Activated naive CD4-positive, alpha-beta T cell treated with anti-CD3 and anti-CD28 coated beads, Interleukin-2, amount 50 U/mL, for 16 hours (primary cell): ENCODE measurements around the gene C1orf74.
"Not testable (repeated sequence)": the region's sequence is repeated elsewhere in the genome, so short reads cannot be mapped to it uniquely, and the experiment has no call there.

Experiments used
- DNase-seq: peaks from one replicate; pipeline ENCODE4 v3.0.0-alpha.2; 2020

The C1orf74 gene

DNA sequence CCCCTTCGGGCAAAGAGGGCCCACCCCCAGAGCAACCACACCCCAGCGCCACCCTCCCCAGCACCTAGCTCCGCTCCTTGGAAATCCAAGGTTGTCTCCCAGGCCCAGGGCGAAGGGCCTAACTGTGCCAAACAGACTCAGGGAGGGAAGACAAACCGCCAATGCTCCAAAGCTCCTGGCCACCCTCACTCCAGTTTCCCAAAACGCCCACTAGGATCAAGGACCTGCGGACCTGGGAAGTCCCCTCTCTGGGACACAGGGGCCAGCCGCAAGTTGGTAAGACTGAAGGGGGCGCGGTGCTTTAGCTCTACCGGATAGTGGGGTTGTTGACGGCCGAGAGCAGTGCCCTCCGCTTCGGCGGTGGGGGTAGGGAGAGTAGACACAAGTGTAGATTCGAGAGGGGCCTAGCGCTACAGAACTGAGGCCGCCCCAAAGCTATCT is 21.0 kb upstream of the C1orf74 start:
- no peak for DNase-seq

DNA sequence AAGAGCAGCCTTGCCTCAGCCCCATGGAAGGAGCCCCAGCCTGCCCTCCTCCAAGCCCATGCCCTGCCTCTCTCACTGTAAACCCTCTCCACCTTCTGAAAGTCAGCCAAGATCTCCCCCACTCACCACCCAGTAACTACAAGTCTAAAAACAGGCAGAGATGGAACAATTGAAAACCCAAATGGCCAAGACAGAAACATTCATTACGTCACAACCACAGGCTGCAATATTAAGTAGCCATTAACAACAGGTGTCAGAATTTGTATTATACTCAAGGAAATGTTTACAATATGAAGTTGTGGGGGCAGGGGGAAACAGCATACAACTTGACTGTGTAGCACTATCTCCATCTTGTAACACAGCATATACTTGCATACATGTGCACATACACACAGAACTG is 19.2 kb upstream of the C1orf74 start:
- no peak for DNase-seq

DNA sequence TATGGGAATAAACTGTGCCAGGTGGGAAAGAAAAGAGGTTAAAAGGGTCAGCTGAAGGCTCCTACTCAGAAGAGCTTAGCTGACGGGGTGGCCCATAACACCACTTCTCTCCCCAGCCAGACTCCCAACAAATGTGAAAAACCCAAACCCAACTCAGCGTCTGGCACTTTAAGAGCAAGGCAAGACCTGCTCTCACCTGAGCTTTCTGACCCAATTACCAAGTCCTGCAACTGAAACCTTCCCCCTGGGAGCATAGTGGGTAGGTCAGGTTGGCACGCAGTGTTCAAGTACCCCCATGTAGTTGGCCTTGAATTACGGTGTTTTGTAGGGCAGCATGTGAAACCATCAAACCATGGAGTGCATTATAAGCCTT is 18.4 kb upstream of the C1orf74 start:
- no peak for DNase-seq

DNA sequence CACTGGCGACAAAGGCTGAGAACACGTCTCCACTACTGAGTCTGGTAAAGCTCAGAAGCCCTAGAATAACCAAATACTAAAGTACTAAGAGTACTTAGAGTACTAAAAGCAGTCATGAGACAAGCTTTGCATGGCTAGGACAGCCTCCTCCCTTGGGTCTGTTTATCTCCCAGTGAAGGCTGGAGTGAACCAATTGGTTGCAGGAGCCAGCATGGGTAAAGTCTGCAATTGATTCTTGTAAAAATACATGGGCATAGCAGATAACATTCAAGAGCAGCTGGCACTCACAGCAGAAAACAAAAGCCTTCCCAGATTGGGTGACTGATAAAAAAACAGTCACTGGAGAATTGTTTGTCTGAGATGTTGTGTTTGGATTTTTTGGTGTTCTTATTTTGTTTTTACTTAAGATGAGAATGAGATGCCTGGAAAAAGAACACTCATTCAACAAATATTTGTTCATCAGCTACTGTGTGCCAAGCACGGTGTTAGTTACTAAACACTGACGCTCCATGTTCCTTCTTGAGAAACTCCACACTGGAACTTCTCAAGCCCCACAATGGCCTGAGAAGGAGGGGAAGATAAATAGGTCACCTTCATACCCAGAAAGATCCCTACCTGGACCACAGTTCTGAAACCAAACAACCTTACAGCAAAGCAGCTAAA is 17.9 kb upstream of the C1orf74 start:
- DNase-seq = no peak

DNA sequence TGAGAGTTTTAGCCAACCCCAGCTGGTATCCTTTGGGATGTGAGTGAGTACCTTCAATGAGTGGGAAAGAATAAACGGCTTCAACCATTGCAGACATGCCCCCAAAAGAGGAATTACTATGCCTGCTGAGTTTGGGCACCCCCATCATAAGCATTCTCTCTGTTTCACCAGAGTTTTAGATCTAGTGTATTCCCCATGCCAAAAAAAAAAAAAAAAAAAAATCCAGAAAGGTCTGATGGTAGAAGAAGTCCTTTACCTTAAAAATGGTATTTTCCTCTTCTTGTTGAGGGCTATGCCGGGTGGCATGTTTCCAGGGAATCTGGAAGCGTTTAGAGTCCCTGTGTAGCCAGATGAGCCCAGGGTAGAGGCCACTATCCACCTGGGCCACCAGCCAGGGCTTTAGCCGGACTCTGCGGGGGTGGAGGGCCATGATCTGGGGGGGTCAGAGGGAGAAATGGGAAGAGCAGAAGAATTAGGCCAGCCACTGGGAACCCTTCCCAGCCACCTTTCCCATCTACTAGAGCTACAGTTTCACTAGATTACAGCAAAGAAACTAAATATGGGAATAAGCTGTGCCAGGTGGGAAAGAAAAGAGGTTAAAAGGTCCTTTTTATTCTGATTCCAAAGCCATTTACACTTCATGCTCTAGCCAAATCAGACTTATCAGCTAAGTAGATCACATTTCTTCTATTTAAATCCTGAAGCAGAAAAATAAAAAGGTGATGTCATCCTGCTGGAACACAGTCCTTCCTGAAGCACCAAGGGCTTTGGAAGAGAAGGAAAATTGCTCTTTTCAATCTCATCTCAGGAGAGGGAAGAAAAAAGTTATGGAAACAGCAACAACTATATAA is 16.9 kb upstream of the C1orf74 start:
- no peak for DNase-seq

DNA sequence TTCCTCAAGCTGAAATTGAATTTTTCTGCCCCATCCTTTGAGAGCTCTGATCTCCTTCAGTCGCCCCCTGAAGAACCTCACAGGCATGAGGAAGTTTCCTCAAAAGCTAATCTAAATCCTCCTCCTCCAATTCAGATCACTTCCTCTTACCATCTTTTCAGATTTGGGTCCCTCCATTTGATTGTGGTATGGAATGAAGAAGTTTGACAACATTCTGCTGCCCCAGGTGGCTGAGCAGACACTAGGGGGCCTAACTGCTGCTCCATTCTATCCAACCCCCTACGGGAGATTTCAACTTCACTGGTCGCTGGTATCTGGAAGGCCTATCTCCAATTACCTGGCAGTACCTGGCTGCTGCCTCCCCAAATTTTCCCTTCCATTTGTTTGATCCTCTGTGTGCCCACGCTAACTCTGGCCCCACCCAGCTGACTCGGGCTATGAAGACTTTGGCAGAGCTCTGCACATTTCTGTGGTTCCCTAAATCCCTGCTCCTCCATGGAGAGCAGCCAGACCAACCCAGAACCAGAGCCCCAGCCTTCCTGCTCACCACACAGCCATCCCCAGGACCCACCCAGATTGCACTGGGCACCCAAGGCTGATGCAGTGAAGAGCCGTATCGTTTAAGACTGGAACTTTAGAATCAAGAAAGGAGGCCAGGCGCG is 13.8 kb upstream of the C1orf74 start:
- DNase-seq = no peak

DNA sequence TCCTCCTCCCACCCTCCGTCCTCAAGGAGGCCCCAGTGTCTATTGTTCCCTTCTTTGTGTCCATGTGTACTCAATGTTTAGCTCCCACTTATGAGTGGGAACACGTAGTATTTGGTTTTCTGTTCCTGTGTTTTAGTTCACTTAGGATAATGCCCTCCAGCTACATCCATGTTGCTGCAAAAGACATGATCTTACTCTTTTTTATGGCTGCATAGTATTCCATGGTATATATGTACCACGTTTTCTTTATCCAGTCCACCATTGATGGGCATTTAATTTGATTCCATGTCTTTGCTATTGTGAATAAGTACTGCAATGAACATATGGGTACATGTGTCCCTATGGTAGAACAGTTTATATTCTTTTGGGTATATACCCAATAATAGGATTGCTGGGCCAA is 9.4 kb upstream of the C1orf74 start:
- DNase-seq = not testable (repeated sequence)

DNA sequence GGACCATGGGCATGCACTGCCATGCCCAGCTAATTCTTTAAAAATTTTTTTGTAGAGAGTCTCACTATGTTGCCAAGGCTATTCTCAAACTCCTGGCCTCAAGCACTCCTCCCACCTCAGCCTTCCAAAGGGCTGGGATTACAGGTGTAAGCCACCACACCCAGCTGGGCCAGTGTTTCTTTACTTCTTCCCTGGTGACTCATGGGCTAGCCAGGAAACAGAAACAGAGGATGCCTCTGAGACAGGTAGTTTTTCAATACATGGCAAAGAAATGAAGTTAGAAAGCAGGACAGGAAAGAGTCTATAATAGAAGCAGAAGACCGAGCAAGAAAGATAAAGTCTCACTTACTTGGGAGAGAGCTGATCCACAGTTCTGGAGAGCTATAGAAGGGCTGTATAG is 7.6 kb upstream of the C1orf74 start:
- DNase-seq = no peak

DNA sequence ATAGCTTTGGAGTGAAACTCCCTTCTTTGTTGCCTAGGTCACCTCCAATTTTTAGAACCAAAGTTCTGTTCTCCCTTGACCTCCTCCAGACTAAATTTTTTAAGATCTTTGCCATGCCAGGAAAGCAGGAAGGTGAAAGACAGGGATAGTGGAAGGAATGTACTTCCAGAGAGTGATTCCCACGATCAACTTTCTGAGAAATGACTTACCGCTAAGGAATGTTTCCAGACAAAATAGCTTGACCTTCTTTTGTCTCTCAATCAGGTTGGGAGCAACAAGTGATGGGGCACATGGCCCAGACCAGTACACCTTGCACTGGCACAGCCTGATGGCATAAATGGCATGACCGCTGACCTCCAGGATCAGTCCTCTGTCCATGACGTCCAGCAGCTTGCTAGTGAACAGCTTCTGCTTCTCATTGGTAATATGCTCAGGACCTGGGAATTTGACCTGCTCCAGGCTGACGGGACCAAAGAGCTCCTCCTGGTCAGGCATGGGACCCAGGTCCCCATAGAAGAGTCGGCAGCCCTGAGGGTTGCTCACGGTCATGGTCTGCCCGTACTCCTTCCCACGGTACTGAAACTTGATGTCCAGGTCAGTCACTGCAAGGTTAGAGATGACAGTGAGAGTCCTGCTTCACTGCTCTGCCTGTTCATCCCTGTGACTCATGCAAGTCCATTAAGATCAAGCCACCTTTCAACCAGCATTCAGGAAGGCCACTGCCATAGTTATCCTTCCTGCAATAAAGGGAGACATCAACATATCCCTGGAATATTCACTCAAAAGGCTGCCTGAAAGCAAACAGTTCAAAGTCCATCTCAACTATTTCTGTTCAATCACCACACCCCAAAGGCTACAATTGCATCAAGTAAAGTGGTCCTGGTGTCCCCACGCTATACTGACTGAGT is 6.2 kb upstream of the C1orf74 start:
- no peak for DNase-seq

DNA sequence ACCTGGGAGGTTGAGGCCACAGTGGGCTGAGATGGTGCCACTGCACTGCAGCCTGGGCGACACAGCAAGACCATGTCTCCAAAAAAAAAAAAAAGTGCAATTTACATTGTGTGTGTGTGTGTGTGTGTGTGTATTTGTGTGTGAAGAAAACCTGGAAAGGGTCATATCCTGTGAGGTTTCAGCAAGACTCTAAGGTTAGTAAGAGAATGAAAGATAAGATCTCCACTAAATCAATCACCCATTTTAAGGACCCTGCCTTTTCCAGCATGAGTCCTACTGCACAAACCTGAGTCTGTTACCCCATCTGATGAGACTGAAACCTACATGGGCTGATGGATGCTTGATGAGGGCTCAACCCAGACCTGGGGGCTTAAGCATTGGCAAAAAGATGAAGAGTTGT is 4.9 kb upstream of the C1orf74 start:
- DNase-seq = no peak

DNA sequence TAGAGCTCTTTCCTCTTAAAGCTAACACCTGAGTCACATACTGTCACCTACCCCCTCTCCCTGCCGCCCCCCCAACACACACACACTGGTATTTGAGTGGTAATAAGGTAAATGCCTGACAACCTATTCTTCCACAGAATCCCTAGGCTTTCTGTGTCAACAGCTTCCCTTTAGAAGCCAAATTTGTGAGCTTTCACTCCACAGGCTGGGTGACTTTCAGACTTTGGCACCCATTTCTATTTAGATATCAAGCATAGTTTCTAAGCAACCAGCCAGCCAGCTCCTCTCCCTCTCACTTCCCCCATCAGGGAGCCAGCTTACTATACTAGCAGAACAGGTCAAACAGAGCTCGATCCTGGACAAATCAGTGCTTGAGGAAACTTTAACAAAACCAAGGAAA is 3.2 kb upstream of the C1orf74 start:
- DNase-seq = no peak

DNA sequence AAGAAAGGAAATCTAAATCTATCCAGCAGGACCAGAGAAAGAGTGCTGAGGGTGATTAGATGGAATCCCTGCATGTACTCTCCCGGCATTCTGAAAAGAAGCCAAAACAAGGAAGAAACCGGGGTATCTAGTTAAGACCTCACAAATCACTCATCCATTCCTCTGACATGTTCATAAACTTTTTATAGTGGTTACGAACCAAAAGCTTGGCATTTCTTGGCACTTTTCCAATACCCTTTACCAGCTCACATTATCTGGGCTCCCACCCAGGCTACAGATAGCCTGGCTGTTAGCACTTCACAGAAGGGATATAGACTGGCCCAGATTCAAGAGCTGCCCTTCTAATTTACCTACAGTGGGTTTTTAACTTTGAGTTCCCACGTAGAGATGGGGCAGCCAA is 1.8 kb upstream of the C1orf74 start:
- no peak for DNase-seq

DNA sequence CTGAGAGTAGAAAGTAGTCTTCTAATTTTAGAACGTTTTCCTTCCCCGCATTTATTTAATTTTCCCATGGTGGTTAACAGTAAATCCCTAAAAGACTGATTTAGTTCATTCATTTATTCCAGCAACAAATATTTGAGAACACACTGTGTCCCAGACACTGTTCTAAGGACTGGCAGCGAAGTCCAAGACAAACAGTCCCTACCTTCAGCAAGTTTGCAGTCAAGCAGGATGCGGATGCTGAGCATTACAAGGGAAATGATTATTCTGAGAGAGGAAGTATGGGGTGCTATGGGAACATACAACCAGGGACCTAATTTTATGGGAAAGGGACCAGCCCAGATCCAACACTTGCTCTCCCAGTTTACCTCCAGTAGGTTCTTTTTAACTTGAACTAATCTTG is 1.2 kb upstream of the C1orf74 start:
- DNase-seq = no peak

DNA sequence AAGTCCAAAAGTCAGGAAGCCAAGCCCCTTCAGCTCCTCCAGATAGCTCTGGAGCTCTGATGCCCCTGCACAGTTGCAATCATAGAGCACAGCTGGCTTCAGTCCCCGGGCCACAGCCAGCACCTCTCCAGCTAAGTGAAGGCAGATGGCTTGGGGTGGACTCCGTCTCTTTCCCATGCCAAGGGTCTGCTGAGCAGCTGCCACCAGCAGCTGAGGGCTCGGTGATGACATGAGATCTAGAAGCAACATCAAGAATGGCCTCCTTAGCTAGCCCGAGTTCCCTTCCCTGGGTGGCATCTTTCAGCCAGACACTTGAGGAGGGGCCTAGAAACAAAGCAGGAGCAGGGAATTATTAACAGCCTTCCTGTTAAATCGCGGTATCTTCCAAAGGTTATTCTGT is 973 bp downstream of the C1orf74 start:
- no peak for DNase-seq

DNA sequence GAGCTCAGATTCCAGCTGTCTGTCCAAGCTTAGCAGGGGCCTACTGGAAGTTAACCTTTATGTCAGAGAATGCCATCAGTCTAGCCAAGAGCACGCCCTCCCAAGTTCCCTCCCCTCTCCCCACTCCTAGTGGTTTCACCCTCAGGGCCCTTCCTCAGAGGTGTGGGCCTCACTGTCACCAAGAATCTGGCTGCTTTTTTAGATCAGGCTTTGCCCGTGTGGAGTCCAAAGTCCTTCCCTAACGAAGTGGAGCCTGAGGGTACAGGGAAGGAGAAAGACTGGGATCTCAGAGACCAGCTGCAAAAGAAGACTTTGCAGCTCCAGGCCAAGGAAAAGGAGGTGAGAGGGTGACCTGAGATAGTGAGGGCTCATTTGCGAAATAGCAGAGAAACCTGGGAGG is 4.1 kb downstream of the C1orf74 start:
- DNase-seq = no peak

DNA sequence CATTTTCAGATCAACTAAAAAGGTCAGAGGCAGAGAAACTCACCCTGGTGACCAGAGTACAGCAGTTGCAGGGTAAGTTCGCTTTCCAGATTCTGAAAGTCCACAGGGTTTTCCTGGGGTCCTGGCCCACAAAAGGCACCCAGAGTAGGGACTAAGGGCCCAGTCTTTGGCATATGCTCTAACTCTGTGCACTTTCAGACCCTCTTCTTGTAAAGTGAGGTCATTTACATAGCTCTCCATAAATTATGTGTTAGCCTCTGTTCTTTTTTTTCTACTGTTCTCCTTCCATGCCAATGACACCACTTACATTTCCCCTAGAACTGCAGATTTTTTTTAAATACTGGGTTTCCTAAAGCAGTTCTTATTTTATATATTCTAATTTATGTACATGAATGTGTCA is 6.3 kb downstream of the C1orf74 start:
- DNase-seq = no peak

DNA sequence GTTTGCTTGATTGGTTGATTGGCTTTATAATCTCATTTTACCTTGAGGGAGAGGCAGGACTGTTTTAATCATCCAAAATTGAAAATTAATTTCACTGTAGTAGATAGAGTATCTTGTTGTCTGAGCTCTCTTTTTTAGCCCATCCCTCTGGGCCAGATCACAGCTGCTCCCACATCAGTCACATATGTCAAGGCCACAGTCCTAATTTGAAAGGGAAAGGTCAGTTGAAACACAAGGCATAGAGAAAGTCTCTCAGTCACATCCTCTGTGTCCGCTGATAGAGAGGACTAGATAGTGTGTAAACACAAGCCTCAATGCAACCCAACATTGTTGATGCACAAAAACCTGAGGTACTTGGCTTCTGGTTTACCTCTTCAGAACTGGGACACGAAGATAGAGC is 6.8 kb downstream of the C1orf74 start:
- DNase-seq = no peak

DNA sequence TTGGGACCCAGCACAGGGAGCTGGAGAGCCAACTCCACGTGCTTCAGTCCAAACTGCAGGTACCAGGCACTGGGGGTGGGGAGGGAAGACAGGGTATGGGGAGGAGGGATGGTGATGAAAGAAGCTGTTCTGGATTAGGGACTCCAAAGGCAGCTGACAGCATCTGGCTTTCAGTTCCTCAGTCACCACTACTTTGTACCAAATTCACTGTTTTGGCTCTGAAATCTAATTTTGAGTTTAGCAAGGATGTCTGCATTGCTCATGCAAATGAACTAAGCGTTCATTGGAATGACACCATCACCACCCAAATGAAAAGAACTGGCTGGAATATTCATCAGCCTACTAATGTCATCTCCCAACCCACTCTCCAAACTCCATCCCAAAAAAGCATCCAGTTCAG is 8.7 kb downstream of the C1orf74 start:
- no peak for DNase-seq

DNA sequence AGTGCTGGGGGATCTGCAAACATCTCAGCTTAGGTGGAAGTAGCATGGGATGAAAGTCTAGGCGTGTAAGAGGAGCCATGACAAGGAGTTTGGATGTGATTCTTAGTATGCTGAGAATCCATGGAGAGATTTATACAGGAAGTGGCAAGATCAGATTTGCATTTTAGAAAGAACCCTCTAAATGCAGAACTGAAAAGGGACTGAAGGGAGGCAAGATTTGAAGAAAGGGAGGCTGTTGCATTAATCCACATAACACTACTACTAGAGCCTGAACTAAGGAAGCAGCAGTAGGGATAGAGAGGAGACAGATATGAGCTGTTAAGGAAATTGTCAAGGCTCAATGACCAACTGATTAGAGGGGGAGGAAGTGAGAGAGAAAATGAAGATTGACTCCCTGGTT is 9.8 kb downstream of the C1orf74 start:
- no peak for DNase-seq

DNA sequence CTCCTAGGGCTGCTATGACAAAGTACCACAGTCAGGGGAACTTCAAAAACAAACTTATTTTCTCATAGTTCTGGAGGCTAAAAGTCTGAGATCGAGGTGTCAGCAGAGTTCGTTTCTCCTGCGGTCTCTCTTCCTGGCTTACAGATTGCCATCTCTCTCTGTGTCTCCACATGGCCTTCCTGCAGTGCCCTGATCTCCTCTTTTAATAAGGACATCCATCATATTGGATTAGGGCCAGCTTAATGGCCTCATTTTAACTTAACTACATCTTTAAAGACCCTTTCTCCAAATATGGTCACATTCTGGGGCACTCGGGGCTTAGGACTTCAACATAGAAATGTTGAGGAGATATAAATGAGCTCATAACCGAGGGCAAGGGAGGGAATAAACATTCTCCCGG is 12.2 kb downstream of the C1orf74 start:
- DNase-seq = no peak

DNA sequence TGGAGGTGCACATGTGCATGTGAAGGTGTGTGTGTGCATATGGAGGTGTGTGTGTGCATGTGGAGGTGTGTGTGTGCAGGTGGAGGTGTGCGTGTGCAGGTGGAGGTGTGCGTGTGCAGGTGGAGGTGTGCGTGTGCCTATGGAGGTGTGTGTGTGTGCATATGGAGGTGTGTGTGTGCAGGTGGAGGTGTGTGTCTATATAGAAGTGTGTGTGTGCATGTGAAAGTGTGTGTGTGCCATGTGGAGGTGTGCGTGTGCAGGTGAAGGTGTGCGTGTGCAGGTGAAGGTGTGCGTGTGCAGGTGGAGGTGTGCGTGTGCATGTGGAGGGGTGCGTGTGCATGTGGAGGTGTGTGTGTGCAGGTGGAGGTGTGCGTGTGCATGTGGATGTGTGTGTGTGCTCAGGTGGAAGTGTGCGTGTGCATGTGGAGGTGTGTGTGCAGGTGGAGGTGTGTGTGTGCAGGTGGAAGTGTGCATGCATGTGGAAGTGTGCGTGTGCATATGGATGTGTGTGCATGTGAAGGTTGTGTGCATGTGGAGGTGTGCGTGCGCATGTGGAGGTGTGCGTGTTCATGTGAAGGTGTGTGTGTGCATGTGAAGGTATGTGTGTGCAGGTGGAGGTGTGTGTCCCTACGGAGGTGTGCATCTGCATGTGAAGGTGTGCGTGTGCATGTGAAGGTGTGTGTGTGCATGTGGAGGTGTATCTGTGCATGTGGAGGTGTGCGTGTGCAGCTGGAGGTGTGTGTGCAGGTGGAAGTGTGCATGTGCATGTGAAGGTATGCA is 13.5 kb downstream of the C1orf74 start:
- no peak for DNase-seq

DNA sequence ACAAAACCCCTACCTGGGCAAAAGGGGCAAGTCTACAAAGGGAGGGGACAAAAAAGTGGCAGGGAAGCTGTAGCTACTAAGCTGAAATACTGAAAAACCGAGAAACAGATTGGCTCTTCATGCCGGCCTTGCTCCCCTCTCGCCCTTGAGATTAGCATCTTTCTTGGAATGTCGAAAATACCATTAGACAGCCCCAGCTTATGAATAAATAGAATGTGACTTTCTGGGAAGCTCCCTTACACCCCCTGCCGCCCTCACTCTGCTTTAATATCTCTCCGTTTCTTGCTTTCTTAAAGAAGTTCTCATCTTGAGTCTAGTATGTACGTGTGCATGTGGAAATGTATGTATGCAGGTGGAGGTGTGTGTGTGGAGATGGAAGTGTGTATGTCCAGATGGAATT is 14.4 kb downstream of the C1orf74 start:
- no peak for DNase-seq
